Measurements from ENCODE around the gene DDX17.

DDX17 gene

DNA sequence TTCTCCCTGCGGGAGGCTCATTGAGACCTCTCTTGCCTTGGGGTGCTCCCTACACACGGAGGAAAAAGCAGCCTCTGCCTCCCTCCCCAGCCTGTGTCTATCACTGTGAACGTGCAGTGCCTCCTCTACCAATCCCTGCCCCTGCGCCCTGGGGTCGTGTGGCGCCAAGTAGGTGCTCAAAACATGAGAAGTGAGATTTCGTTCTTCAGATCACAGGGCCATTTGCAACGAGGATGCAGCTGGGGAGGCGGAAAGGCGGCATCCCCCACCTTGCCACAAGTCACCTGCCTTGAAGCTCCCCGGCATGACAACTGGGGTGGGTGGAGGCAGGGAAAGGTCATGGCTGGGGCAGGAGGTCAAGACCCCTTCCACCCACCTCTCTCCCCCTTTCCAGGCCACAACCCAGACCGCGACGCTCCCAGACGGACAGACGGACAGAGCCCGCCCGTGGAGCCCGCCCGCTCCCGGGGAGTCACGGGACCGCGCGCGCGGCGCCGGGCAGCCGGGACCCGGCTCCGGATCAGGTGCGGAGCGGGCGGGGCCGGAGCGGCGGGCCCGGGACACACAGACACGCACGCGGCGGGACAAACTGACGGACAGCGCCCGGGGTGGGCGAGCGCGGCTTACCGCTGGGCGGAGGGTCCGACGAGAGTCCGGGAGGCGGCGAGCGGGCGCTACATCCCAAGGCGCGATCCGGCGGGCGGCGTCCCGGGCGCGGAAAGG is 51.6 kb downstream of the DDX17 start:
- TF ChIP-seq GATA1 (IDR thresholded peaks at IDR 0.05; ENCODE audit: low read depth, low read length) (no peak), POLR2A (IDR thresholded peaks at IDR 0.05; ENCODE audit: low read length) (no peak)
- DNase-seq, result no peak

DNA sequence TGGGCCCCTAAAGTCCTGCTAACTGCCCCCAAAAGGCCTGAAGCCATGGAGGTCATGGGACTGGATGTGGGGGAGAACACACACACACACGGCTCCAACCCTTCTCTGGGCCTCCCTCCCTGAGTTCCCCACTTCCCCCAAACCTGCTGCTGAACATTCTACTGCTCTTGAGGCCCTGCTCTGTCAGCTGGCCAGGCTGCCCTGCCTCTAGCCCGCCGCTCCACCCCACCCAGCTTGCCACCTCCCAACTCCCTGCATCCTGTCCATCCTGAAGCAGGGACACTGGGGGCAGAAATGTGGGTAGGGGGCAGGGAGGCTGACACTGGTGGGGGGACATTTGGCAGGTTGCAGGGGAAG is 52.1 kb downstream of the DDX17 start:
- no peak for DNase-seq
- TF ChIP-seq POLR2A (IDR thresholded peaks at IDR 0.05; ENCODE audit: low read length) (no peak), GATA1 (IDR thresholded peaks at IDR 0.05; ENCODE audit: low read depth, low read length) (no peak)

DNA sequence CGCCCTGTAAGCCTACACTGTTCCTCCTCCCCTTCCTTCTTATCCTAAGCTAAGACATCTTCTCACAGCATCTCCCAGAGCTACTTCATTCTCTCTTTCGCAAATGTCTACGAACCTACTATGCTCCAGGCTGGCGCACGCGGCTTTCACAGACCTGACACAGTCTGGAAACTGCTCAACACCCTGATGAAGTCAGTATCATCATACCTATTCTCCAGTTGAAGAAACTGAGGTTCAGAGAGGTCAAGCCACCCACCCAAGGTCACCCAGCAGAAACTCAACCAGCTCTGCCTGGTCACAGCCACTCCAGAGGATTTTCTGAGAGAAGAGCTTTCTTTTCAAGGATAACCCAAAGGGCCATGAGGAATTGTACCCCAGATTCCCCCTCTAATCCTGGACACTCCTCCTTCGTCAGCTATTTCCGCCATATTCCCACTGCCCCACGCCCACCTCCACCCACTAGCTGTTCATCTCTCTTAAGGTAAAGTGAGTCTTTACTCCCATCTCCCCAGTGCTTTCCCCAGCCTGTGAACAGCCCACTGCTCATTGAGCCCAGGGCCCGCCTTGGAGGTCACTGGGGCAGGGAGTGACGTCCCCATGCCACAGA is 52.9 kb downstream of the DDX17 start:
- no peak for TF ChIP-seq POLR2A (IDR thresholded peaks at IDR 0.05; ENCODE audit: low read length)
- DNase-seq, result no peak

DNA sequence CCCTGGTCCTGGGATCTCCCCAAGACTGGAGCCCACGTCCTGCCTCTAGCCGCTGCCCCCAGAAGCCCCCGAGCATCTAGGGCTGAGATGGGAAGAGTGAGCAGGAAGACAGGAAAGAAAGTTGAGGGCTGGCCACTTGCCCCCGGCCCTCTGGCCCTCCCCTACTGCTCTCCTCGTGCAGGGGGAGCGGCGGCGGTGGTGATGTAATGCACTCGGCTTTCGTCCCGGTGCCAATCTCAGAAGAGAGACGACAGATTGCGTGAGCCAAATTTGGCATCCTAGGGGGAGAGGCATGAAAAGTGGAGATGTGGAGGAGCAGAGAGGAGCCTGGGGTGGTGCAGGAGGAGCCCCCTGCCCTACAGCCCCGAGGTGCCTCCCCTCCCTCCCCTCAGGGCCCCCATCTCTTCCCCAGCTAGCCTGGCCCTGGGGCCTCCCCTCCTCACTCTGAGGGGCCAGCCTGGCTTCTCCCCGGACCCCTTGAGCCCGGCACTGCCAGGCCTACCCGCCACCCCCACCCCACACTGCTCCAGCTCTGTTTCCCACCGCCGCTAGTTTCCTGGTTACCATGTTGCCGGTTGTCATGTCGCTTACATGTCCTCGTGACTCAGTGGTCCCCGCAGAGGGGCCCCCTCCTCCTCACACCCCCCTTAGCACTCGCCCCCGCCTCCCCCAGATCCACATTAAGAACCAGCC is 53.6 kb downstream of the DDX17 start:
- no peak for DNase-seq
- TF ChIP-seq POLR2A (IDR thresholded peaks at IDR 0.05; ENCODE audit: low read length), result no peak
- TF ChIP-seq GATA1 (IDR thresholded peaks at IDR 0.05; ENCODE audit: low read depth, low read length), result no peak

DNA sequence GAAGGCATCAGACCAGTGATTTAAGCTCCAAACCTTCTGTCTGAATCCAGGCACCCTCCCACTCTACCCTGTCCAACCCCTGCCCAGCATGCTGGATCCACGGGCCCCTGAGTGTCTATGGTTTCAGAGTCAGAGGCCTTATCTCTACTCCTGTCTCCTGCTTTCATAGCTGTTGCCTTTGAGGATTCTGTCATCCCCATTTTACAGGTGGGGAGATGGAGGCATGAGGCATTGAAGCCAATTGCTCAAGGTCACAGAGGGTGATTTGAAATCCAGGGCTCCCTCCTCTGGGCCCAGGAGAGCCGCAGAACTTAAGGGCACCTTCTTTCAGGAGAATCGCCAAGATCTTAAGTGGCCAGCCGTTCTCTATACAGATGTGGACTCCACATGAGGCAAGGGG is 54.2 kb downstream of the DDX17 start:
- no peak for DNase-seq
- TF ChIP-seq GATA1 (IDR thresholded peaks at IDR 0.05; ENCODE audit: low read depth, low read length), result no peak
- no peak for TF ChIP-seq POLR2A (IDR thresholded peaks at IDR 0.05; ENCODE audit: low read length)

DNA sequence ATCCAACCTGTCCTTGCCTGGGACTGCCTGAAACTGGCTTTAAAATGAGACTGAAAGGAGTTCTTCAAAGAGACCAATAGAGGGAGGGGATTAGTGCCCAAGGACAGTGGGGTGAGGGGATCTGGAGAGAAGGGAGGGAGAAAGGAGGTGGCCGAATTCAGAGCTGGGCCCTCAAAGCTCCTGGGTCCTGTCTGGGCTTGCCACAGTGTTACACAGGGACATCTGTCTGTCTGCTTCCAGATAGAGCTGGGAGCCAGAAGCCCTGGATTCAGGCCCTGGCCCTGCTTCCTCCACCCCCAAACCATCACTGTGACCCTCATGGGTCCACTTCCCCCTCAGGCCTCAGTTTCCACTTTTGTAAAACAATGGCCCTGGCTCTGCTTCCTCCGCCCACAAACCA is 54.7 kb downstream of the DDX17 start:
- no peak for TF ChIP-seq POLR2A (IDR thresholded peaks at IDR 0.05; ENCODE audit: low read length)
- TF ChIP-seq GATA1 (IDR thresholded peaks at IDR 0.05; ENCODE audit: low read depth, low read length), result no peak
- no peak for DNase-seq

DNA sequence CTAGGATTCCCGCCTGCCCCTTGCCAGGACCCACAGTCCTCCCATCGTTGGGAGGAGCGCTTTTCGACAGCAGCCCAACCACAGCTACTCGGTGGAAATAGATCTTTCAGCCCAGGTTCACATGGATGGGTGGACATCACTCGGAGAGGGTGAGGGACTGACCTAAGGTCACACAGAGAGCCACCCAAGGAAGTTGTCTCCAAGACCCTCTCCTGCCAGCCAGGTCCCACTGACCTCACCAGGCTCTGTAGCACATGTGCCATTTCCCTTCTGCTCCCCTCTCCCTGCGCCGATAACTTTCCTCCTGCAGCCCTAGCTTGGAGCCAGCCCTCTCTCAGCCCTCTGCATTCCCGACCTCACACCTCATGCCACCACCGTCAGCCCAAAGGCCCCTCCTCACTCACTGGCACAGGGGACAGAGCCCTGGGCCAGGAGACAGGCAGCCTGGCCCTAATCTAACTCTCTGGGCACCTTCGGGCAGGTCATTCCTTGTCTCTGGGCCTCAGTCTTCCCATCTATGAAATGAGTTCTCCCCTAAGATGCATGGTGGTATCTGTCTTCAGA is 55.8 kb downstream of the DDX17 start:
- TF ChIP-seq GATA1 (IDR thresholded peaks at IDR 0.05; ENCODE audit: low read depth, low read length) (no peak), POLR2A (IDR thresholded peaks at IDR 0.05; ENCODE audit: low read length) (no peak)
- no peak for DNase-seq

DNA sequence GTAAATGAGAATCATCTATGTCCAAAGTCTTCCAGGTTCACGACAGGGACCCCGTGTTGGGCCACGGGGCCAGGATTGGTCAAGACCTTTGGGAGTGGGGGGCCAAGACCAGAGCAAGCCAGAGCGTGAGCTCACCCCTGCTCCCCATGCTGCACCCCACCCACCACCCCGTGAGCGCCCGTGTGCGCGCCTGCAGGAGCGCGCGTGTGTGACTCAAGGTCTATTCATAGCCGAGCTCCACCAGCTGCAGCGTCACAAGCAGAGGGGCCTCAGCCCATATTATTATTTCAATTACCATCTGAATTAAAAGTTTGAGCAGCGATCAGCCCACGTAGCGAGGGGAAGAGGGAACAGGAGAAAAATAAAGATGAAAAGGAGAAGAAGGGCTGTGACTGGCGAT is 56.3 kb downstream of the DDX17 start:
- TF ChIP-seq POLR2A (IDR thresholded peaks at IDR 0.05; ENCODE audit: low read length), result no peak
- no peak for TF ChIP-seq GATA1 (IDR thresholded peaks at IDR 0.05; ENCODE audit: low read depth, low read length)
- DNase-seq, result no peak

DNA sequence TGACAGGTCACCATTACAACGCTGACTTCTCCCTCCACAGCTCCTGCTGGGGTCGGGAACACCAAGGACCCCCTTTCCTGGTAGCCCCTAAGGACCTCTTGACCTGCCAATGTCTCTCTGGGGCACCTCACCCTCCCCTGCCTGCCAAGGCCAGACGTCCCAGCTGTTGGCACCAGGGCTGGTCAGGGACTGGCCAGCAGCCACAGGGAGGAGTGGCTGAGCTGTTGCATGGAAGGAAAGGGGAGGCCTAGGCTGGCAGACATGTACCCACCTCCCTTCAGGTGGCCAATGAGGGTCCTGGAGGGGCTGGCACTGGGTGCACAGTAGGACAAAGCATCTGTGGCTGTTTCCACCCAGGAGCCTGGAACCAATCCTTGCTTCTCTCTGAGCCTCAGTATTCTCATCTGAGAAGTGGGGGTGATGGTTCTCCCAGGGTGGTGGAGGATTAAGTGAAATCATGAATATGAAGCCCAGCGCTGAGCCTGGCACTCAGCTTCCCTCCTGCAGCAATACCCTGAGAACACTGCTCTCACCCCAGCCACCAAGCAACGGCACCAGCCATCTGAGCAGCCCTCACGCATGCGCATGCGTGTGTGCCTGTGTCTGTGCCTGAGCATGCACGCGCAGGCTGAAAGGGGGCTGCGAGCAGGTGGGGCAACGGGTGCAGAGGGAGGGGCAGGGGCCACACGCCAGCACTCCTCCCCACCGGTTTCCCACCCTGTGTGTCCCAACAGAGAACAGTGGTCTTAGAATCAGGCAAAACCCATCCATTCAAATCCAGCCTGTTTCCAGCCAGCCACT is 57.0 kb downstream of the DDX17 start:
- TF ChIP-seq GATA1 (IDR thresholded peaks at IDR 0.05; ENCODE audit: low read depth, low read length) (no peak), POLR2A (IDR thresholded peaks at IDR 0.05; ENCODE audit: low read length) (no peak)
- DNase-seq, result no peak

DNA sequence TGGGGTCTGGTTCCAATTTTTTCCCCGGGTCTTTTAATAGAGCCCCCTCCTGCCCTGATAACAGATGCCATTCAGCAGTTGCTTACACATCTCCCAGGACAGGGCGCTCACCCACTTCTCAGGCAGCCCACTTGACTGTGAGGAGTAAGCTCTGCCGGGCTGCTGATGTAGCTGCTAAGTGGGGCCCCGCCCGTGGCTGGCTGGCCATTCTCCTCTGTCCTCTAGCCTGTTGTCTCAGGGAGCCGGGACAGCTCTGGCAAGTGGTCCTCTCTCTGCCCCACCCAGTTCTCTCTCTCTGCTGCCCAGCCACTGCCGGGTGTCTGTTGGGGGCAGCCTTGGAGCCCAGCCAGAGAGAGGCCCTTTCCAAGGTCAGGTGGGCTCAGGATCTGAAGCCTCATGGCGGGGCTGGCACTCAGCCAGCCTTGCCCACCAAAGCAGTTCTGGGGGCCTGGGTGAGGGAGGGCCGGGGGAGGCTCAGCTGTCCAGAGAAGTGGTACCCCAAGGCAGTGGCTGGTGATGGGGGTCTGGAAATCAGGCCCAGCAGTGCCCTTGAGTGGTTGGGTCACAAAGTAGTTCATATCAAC is 60.0 kb downstream of the DDX17 start:
- TF ChIP-seq GATA1 (IDR thresholded peaks at IDR 0.05; ENCODE audit: low read depth, low read length) (no peak), POLR2A (IDR thresholded peaks at IDR 0.05; ENCODE audit: low read length) (no peak)
- DNase-seq, result no peak

DNA sequence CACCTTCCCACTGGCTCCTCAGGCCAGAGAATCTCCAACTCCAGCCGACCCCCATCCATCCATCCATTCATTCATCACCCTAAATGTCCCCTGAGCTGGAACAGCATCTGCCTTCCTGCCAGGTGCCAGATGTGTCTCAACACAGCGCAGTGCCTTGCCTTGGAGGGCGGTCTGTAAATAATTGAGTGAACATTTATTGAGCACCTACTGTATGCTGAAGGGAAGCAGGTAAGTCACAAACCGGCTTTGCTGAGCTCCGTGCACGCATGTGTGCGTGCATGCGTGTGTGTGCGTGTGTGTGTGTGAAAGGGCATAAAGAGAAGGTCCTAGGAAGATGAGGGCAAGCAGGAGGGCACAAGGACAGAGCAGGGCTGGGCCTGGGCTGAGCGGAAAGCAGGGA is 61.3 kb downstream of the DDX17 start:
- no peak for DNase-seq
- TF ChIP-seq POLR2A (IDR thresholded peaks at IDR 0.05; ENCODE audit: low read length) (no peak), GATA1 (IDR thresholded peaks at IDR 0.05; ENCODE audit: low read depth, low read length) (no peak)

DNA sequence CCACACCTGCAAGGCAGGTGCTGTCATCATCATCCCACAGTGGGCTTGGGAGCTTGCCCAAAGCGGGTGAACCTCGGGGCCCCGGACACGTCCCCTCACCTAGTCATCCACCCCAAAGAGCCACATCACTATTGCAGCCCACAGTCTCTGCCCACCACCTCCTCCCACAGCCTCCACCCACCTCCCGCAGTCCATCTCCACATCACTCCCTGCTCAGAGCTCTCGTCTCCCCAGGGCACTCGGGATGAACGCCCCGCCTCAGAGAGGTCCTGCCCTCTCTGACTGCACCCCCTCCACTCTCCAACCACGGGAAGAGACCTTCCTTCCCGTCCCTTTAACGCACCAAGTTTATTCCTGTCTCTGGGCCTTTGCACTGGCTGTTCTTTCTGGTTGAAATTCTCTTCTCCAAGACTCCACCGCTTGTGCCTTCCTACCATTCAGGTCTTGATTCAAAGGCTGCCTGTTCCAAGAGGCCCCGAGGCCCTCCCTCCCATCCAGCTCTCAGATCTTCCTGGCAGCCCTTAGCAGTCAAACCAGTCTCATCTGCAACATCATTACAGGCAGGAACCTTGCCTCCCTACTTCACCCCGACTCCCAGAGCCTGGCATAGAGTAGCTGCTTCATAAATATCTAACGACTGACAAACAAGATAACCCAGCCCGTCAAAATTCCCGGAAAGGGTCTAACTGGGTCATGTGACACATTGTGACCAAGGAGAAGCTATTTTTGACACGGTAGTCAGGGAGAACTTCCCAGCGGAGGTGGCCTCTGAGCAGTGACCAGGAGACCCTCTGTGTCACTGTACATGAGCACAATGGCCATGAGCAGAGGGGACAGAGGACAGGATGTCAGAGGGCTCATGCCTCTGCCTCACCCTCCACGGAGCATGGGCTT is 62.2 kb downstream of the DDX17 start:
- no peak for DNase-seq
- no peak for TF ChIP-seq POLR2A (IDR thresholded peaks at IDR 0.05; ENCODE audit: low read length)
- TF ChIP-seq GATA1 (IDR thresholded peaks at IDR 0.05; ENCODE audit: low read depth, low read length), result no peak
